H1 (cell line): ENCODE results near the gene SIDT1. TPM values are rescaled to one million over a fixed set of nuclear protein-coding genes. Genes with fewer than 3 reads are reported as not detected.

Experiments used
- CTCF ChIA-PET: fragments of 300-600 bp; sonication (Branson Sonifier 250); formaldehyde crosslinking; loops from one replicate; lab custom pipeline; 2021; ENCODE audit not compliant: partially characterized antibody; lab: Charles Lee
- POLR2A ChIA-PET: fragments of 300-600 bp; sonication (Branson Sonifier 250); formaldehyde crosslinking; loops from one replicate; lab custom pipeline; 2021; ENCODE audit warnings: inconsistent platforms; ENCODE audit not compliant: partially characterized antibody; lab: Charles Lee
- DNase-seq, 2 experiments: peaks; one replicate each; pipeline versions ENCODE4 v3.0.0 to v3.0.0-alpha.2; 2010 to 2022; ENCODE audit warnings: low spot score in 2 of 2, low read depth in 1 of 2, mixed read lengths in 1 of 2
- FAIRE-seq: peaks from 2 replicates; lab custom pipeline; 2011; peaks lifted over from hg19 to GRCh38; lab: Jason Lieb, UNC
- H2AFZ ChIP-seq: 2 replicates; pipeline ENCODE4 v1.8.1; 2012; ENCODE audit warnings: low read length, inconsistent platforms
- H2AK5ac ChIP-seq: 2 replicates; pipeline ENCODE4 v1.6.1; 2013; ENCODE audit warnings: low read depth, low read length
- H2BK120ac ChIP-seq: replicated peaks from 2 replicates; pipeline ENCODE3; 2013; ENCODE audit warnings: low read depth, low read length, inconsistent platforms
- H2BK12ac ChIP-seq: 2 replicates; pipeline ENCODE4 v1.6.1; 2013; ENCODE audit warnings: low read depth, low read length
- H2BK15ac ChIP-seq: 2 replicates; pipeline ENCODE4 v1.6.1; 2013; ENCODE audit warnings: low read length
- H2BK20ac ChIP-seq: 2 replicates; pipeline ENCODE4 v1.6.1; 2013; ENCODE audit warnings: low read length
- H2BK5ac ChIP-seq: 2 replicates; pipeline ENCODE4 v1.6.1; 2013; ENCODE audit warnings: low read depth, low read length
- H3K14ac ChIP-seq: 2 replicates; pipeline ENCODE4 v1.6.1; 2013; ENCODE audit warnings: inconsistent platforms; ENCODE audit not compliant: insufficient read length
- H3K18ac ChIP-seq: 2 replicates; pipeline ENCODE4 v1.6.1; 2013; ENCODE audit warnings: low read length; ENCODE audit errors: extremely low read depth
- H3K23ac ChIP-seq: 2 replicates; pipeline ENCODE4 v1.6.1; 2013; ENCODE audit warnings: inconsistent platforms; ENCODE audit not compliant: insufficient read length
- H3K23me2 ChIP-seq: 2 replicates; pipeline ENCODE4 v1.6.1; 2013; ENCODE audit warnings: low read depth, low read length
- H3K27ac ChIP-seq: 2 replicates; pipeline ENCODE4 v1.6.1; 2011; ENCODE audit warnings: low read depth, low read length, inconsistent platforms
- H3K27me3 ChIP-seq, 4 experiments: replicated peaks in 1 of 4; 1 replicate in 1 of 4; 2 replicates in 3 of 4; pipeline versions ENCODE4 v1.6.1 to v1.8.1; 2011 to 2013; ENCODE audit warnings: low read length in 3 of 4, mild to moderate bottlenecking in 3 of 4, inconsistent platforms in 2 of 4, mixed read lengths in 2 of 4, moderate library complexity in 1 of 4; ENCODE audit not compliant: control insufficient read depth in 3 of 4, insufficient read depth in 3 of 4; ENCODE audit errors: extremely low read depth in 1 of 4
- H3K36me3 ChIP-seq, 4 experiments: 2 replicates each; pipeline versions ENCODE4 v1.6.1 to v1.8.1; 2011 to 2013; ENCODE audit warnings: mild to moderate bottlenecking in 4 of 4, low read length in 3 of 4, moderate library complexity in 2 of 4, control low read depth in 1 of 4, inconsistent platforms in 1 of 4; ENCODE audit not compliant: insufficient read depth in 4 of 4, control insufficient read depth in 2 of 4
- H3K4ac ChIP-seq: replicated peaks from 2 replicates; pipeline ENCODE3; 2013; ENCODE audit warnings: low read length, low read depth, mixed read lengths, inconsistent platforms; ENCODE audit not compliant: insufficient read length
- H3K4me1 ChIP-seq, 4 experiments: replicated peaks in 1 of 4; 1 replicate in 1 of 4; 2 replicates in 3 of 4; pipeline versions ENCODE4 v1.6.1 to v1.8.1; 2011 to 2013; ENCODE audit warnings: low read length in 3 of 4, inconsistent platforms in 2 of 4, mixed read lengths in 1 of 4; ENCODE audit not compliant: insufficient read depth in 4 of 4, control insufficient read depth in 3 of 4
- H3K4me2 ChIP-seq, 2 experiments: 2 replicates each; pipeline versions ENCODE4 v1.6.1 to v1.8.1; 2011 to 2013; ENCODE audit warnings: low read depth in 2 of 2, low read length in 2 of 2, control low read depth in 1 of 2, inconsistent platforms in 1 of 2, mild to moderate bottlenecking in 1 of 2; ENCODE audit not compliant: insufficient read depth in 1 of 2
- H3K4me3 ChIP-seq, 4 experiments: fragments of 200-600, 300-600 bp in 1 of 4; sonication (generic), shearing (Covaris generic), sonication (Bioruptor Twin) in 1 of 4; 2 replicates each; pipeline versions ENCODE4 v1.5.1 to v1.8.1; 2011 to 2016; ENCODE audit warnings: low read length in 4 of 4, low read depth in 3 of 4, control low read depth in 2 of 4, inconsistent platforms in 2 of 4, mild to moderate bottlenecking in 2 of 4, mixed read lengths in 1 of 4, moderate library complexity in 1 of 4; ENCODE audit not compliant: insufficient read depth in 2 of 4; ENCODE audit errors: extremely low read depth in 1 of 4
- H3K56ac ChIP-seq: replicated peaks from 2 replicates; pipeline ENCODE3; 2013; ENCODE audit warnings: low read depth, mild to moderate bottlenecking, mixed read lengths, low read length, inconsistent platforms; ENCODE audit not compliant: insufficient read length
- H3K79me1 ChIP-seq: 2 replicates; pipeline ENCODE4 v1.6.1; 2013; ENCODE audit warnings: low read depth, low read length, control low read depth
- H3K79me2 ChIP-seq, 2 experiments: 2 replicates each; pipeline versions ENCODE4 v1.6.1 to v1.8.1; 2012 to 2013; ENCODE audit warnings: low read length in 2 of 2, mild to moderate bottlenecking in 2 of 2, inconsistent platforms in 1 of 2; ENCODE audit not compliant: insufficient read depth in 2 of 2, control insufficient read depth in 1 of 2
- H3K9ac ChIP-seq, 4 experiments: replicated peaks in 1 of 4; 1 replicate in 1 of 4; 2 replicates in 3 of 4; pipeline versions ENCODE4 v1.6.1 to v1.8.1; 2011 to 2013; ENCODE audit warnings: low read depth in 3 of 4, low read length in 3 of 4, control low read depth in 2 of 4, mild to moderate bottlenecking in 2 of 4, moderate library complexity in 2 of 4, inconsistent platforms in 1 of 4; ENCODE audit errors: extremely low read depth in 1 of 4
- H3K9me3 ChIP-seq, 2 experiments: 2 replicates each; pipeline versions ENCODE4 v1.6.1 to v1.8.1; 2012 to 2013; ENCODE audit warnings: mild to moderate bottlenecking in 2 of 2, moderate library complexity in 2 of 2, control low read depth in 1 of 2, inconsistent platforms in 1 of 2, low read depth in 1 of 2, low read length in 1 of 2, mixed read lengths in 1 of 2; ENCODE audit not compliant: insufficient read depth in 2 of 2
- H4K20me1 ChIP-seq, 2 experiments: replicated peaks in 1 of 2; 2 replicates each; pipeline versions ENCODE3 to v1.8.1; 2011 to 2013; ENCODE audit warnings: inconsistent platforms in 2 of 2, low read length in 2 of 2, mild to moderate bottlenecking in 1 of 2; ENCODE audit not compliant: insufficient read depth in 2 of 2, control insufficient read depth in 1 of 2
- H4K5ac ChIP-seq: 2 replicates; pipeline ENCODE4 v1.6.1; 2013; ENCODE audit warnings: low read length, low read depth, mixed read lengths, inconsistent platforms; ENCODE audit not compliant: insufficient read length
- H4K8ac ChIP-seq: 2 replicates; pipeline ENCODE4 v1.8.0; 2013; ENCODE audit warnings: mild to moderate bottlenecking, moderate library complexity, low read length, inconsistent platforms; ENCODE audit not compliant: insufficient read depth; ENCODE audit errors: extremely low read depth
- H4K91ac ChIP-seq: replicated peaks from 2 replicates; pipeline ENCODE3; 2013; ENCODE audit warnings: low read length, mixed read lengths, inconsistent platforms; ENCODE audit not compliant: insufficient read length
- BACH1 ChIP-seq: IDR thresholded peaks from 2 replicates; pipeline ENCODE4 v1.6.1; 2012; ENCODE audit warnings: low read length, improper control_type of control experiment
- BCL11A ChIP-seq, 2 experiments: IDR thresholded peaks; one replicate each; pipeline ENCODE4 v1.6.1; 2011; ENCODE audit warnings: low read depth in 2 of 2, low read length in 2 of 2, mild to moderate bottlenecking in 2 of 2
- CREB1 ChIP-seq: IDR thresholded peaks from 2 replicates; pipeline ENCODE4 v1.6.1; 2012; ENCODE audit warnings: inconsistent platforms
- FOSL1 ChIP-seq: IDR thresholded peaks from 2 replicates; pipeline ENCODE4 v1.6.1; 2011; ENCODE audit warnings: mild to moderate bottlenecking, low read depth, low read length, moderate library complexity; ENCODE audit not compliant: insufficient read depth
- POLR2A ChIP-seq, 2 experiments: IDR thresholded peaks; 1 replicate in 1 of 2; 2 replicates in 1 of 2; pipeline ENCODE4 v1.6.1; 2011; ENCODE audit warnings: low read depth in 2 of 2, low read length in 2 of 2, mild to moderate bottlenecking in 2 of 2; ENCODE audit errors: control extremely low read depth in 1 of 2
- POLR2AphosphoS5 ChIP-seq: IDR thresholded peaks from 2 replicates; pipeline ENCODE4 v1.6.1; 2011; ENCODE audit warnings: low read depth, low read length
- RNF2 ChIP-seq: fragments of 200-900, 300-1000 bp; sonication (generic); IDR thresholded peaks from 2 replicates; pipeline ENCODE4 v1.7.1; 2016; ENCODE audit warnings: borderline replicate concordance, low read depth, mild to moderate bottlenecking, antibody characterized with exemption, low read length; ENCODE audit not compliant: poor library complexity, severe bottlenecking; ENCODE audit errors: missing control alignments
- SIX5 ChIP-seq: IDR thresholded peaks from 2 replicates; pipeline ENCODE4 v1.6.1; 2011; ENCODE audit warnings: mild to moderate bottlenecking, low read depth, low read length
- SP1 ChIP-seq: IDR thresholded peaks from 2 replicates; pipeline ENCODE4 v1.6.1; 2011; ENCODE audit warnings: low read depth, low read length
- TBP ChIP-seq: IDR thresholded peaks from 2 replicates; pipeline ENCODE4 v1.6.1; 2011; ENCODE audit warnings: low read depth, low read length, improper control_type of control experiment
- polyA plus RNA-seq, 7 experiments: library from polyadenylated mRNA; depleted of rRNA in 3 of 7; stranded (reverse) in 5 of 7; unstranded in 2 of 7; fragments of >200 nt in 5 of 7; fragments of 200-250 nt in 2 of 7; gene quantifications; 1 replicate in 5 of 7; 2 replicates in 1 of 7; 4 replicates in 1 of 7; pipeline versions ENCODE4 v1.2.1 to v1.2.3, GENCODE V29; 2011 to 2013; ENCODE audit warnings: missing spikeins in 2 of 7, mixed read lengths in 2 of 7
- total RNA-seq: library from RNA; stranded (reverse); fragmentation: NEBNext Ultra II Directional; extraction: Animal tissue kit (Norgen Biotek cat#: 25700); gene quantifications from 2 replicates; pipeline ENCODE4 v1.2.1, GENCODE V29; 2021
- TF ChIP-seq, protein P1 (sequence below): IDR thresholded peaks from 2 replicates; pipeline ENCODE4 v1.6.1; 2012; ENCODE audit warnings: low read length, inconsistent platforms

Gene SIDT1
- total and polyA plus RNA-seq, 2 of the 8 experiments (the other 6 are each of a cell fraction or from before 2014, with no cell fraction given): 0.06 TPM; not detected in 1

DNA sequence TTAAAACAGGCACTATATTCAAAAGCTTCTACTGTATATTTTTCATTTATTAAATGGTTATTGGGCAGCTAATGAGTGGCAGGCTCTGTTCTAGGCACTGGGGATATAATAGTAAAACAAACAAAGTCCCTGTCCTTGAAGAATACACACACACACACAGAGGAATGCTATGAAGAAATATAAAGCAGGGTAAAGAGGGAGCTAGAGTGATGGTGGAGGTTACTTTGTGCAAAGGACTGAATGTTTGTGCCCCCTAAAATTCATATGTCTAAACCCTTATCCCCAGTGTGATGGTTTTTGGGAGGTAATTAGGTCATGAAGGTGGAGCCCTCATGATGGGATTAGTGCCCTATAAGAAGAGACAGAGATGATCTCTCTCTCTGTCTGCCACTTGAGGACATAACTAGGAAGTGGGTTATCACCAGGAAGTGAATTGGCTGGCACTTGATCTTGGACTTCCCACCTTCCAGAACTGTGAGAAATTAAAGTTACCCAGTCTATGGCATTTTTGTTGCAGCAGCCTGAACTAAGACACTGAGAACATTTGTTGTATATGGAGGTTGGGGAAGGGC is 132.3 kb downstream of the SIDT1 start:
- Histone ChIP-seq H3K4me3 (no peak overlapping the region), H2BK5ac (no peak overlapping the region), H3K79me2 (no peaks in the 10 kb centered on the region), H3K36me3 (peaks cover 4 to 14% (median 6%) of the 10 kb centered on the region in 4 experiments; a peak in 6 of 8 replicates), H3K27ac (no peak overlapping the region), H3K27me3 (no peaks in the 10 kb centered on the region), H3K14ac (no peak overlapping the region), H3K56ac (no peak overlapping the region), H4K8ac (no peak overlapping the region), H3K23me2 (no peaks in the 10 kb centered on the region), H2BK20ac (no peak overlapping the region), H2BK15ac (no peak overlapping the region), H3K23ac (no peak overlapping the region), H3K4me2 (no peak overlapping the region), H3K18ac (no peak overlapping the region), H3K79me1 (no peaks in the 10 kb centered on the region), H2BK120ac (no peak overlapping the region), H3K4me1 (peaks cover 0 to 6% (median under 1%) of the 10 kb centered on the region in 4 experiments; a peak in 2 of 7 replicates), H2BK12ac (no peak overlapping the region), H3K9ac (no peak overlapping the region), H4K20me1 (no peaks in the 10 kb centered on the region), H4K5ac (no peak overlapping the region), H4K91ac (no peak overlapping the region), H2AK5ac (no peak overlapping the region), H3K4ac (no peak overlapping the region), H3K9me3 (no peaks in the 10 kb centered on the region), H2AFZ (no peak overlapping the region)
- CTCF ChIA-PET: no interaction called here
- no peak for FAIRE-seq
- TF ChIP-seq POLR2AphosphoS5: no peak
- TF ChIP-seq, protein P1, sequence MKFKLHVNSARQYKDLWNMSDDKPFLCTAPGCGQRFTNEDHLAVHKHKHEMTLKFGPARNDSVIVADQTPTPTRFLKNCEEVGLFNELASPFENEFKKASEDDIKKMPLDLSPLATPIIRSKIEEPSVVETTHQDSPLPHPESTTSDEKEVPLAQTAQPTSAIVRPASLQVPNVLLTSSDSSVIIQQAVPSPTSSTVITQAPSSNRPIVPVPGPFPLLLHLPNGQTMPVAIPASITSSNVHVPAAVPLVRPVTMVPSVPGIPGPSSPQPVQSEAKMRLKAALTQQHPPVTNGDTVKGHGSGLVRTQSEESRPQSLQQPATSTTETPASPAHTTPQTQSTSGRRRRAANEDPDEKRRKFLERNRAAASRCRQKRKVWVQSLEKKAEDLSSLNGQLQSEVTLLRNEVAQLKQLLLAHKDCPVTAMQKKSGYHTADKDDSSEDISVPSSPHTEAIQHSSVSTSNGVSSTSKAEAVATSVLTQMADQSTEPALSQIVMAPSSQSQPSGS: no peak
- TF ChIP-seq BACH1: no peak
- TF ChIP-seq TBP: no peak
- TF ChIP-seq SIX5: no peak
- no peak for TF ChIP-seq BCL11A (IDR thresholded peaks at IDR 0.05; ENCODE audit: low read depth in 2 of 2, low read length in 2 of 2)
- TF ChIP-seq SP1: no peak
- TF ChIP-seq POLR2A (IDR thresholded peaks at IDR 0.05; ENCODE audit: control extremely low read depth in 1 of 2, low read depth in 2 of 2, low read length in 2 of 2): no peak
- no peak for TF ChIP-seq RNF2
- no peak for TF ChIP-seq CREB1
- TF ChIP-seq FOSL1: no peak
- POLR2A ChIA-PET: interaction anchor here (1.0 kb wide), 1 partner anchor 9 kb away, joined by 3 read pairs; no protein-coding TSS in a partner anchor
- no peak for DNase-seq
